HUES6 (cell line): ENCODE results near the gene MAP4K5.
A peak's percentile ranks its signal among the peaks of the same experiment; 100 is the strongest.

Source experiments
- H3K27ac ChIP-seq: 2 replicates; pipeline ENCODE4 v1.7.0; 2013; ENCODE audit warnings: low read depth, mild to moderate bottlenecking, low read length, inconsistent platforms
- H3K27me3 ChIP-seq: 2 replicates; pipeline ENCODE4 v1.6.1; 2013; ENCODE audit warnings: low read length; ENCODE audit not compliant: control insufficient read depth, insufficient read depth
- H3K36me3 ChIP-seq: 2 replicates; pipeline ENCODE4 v1.6.1; 2013; ENCODE audit warnings: low read length; ENCODE audit not compliant: control insufficient read depth, insufficient read depth
- H3K4me1 ChIP-seq: 2 replicates; pipeline ENCODE4 v1.6.1; 2013; ENCODE audit warnings: low read length; ENCODE audit not compliant: control insufficient read depth, insufficient read depth
- H3K4me3 ChIP-seq: 2 replicates; pipeline ENCODE4 v1.5.1; 2013; ENCODE audit warnings: low read depth, low read length
- H3K9ac ChIP-seq: one replicate; pipeline ENCODE4 v1.6.1; 2013; ENCODE audit warnings: mild to moderate bottlenecking, low read length
- H3K9me3 ChIP-seq: 2 replicates; pipeline ENCODE4 v1.6.1; 2013; ENCODE audit warnings: low read depth, low read length; ENCODE audit not compliant: control insufficient read depth, insufficient read depth

Gene MAP4K5

DNA sequence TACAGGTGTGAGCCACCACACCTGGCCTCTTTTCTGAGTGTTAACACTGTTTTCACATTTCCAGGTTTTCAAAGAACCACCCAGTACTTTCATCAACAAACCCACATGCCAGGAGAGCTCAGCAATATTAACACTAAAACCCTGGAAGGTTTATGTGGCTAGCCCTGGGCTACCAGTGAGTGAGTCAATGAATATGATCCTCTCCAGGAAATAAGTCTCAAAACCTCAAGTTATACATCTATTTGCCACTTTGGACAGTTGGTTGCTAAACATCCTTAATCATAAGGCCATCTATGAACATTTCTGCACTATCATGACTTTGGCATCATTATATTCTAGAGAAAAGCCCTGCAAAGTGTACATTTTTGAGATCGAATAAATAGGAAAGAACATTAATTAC lies 129.4 kb downstream of the MAP4K5 start:
- 0 out of 2 replicates have a peak, but pooled peaks cover 2% of the 10 kb centered on the region for H3K27me3 ChIP-seq
- H3K27ac ChIP-seq = no peak overlapping the region

DNA sequence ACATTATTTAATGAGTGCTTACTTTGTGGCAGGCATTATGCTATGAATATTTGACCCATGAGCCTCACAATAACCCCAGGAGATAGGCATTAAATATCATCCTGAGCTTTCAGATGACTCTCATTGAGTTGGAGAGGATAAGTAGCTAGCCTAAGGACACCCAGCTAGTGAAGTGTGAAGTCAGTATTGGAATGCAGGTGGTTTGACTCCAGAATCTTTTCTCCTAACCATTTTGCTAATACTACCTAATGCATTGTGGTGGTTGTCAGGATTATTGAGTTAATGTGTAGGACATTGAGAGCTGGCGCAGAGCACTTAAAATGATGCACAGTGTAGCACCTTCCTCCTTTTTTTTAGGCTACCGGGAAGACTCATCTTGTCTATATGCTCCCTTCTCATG lies 131.9 kb downstream of the MAP4K5 start:
- Histone ChIP-seq H3K27me3 (peaks cover 12% of the 10 kb centered on the region; the same call in 1 of the 2 replicates), H3K27ac (no peak overlapping the region), H3K9me3 (0 out of 2 replicates have a peak, but pooled peaks cover 2% of the 10 kb centered on the region), H3K4me3 (no peak overlapping the region), H3K9ac (no peak overlapping the region), H3K4me1 (peaks cover 17% of the 10 kb centered on the region), H3K36me3 (no peaks in the 10 kb centered on the region)

More for the DNA sequence above, 129.4 kb downstream of the MAP4K5 start:
- Histone ChIP-seq H3K9ac (no peak overlapping the region), H3K36me3 (no peaks in the 10 kb centered on the region), H3K4me1 (peaks cover 8% of the 10 kb centered on the region), H3K9me3 (0 out of 2 replicates have a peak, but pooled peaks cover 2% of the 10 kb centered on the region), H3K4me3 (no peak overlapping the region)

DNA sequence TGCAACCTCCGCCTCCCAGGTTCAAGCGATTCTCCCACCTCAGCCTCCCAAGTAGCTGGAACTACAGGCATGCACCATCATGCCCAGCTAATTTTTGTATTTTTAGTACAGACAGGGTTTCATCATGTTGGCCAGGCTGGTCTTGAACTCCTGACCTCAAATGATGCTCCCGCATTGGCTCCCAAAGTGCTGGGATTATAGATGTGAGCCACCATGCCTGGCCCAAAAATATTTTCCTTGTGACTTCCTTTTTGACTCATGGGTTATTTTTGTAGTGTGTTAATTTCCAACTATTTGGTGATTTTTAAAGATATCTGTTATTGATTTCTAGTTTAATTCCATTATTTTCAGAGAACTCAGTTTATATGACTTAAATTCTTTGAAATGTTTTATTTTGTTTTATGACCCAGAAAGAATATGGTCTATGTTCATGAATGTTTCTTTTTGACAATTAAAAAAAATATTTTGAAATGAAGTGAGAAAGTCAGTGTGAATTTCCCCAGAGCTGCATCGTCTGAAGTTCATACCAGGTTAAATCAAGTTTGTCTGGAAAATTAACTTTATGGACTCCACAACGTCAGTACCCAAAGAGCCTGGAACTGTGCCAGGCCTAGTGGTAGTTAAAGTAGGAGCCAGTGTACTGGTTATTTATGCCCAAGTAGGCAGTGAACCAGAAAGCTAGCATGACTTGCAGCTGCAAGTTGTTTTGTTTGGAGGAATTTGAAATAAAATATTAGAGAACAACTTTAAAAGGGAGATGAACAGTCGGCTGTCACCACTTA lies 132.9 kb downstream of the MAP4K5 start:
- peaks cover 12% of the 10 kb centered on the region; the same call in 1 of the 2 replicates for H3K27me3 ChIP-seq
- no peak overlapping the region for H3K9ac ChIP-seq
- no peaks in the 10 kb centered on the region for H3K9me3 ChIP-seq
- no peaks in the 10 kb centered on the region for H3K36me3 ChIP-seq
- H3K4me1 ChIP-seq = peaks cover 17% of the 10 kb centered on the region
- no peak overlapping the region for H3K4me3 ChIP-seq
- no peak overlapping the region for H3K27ac ChIP-seq

DNA sequence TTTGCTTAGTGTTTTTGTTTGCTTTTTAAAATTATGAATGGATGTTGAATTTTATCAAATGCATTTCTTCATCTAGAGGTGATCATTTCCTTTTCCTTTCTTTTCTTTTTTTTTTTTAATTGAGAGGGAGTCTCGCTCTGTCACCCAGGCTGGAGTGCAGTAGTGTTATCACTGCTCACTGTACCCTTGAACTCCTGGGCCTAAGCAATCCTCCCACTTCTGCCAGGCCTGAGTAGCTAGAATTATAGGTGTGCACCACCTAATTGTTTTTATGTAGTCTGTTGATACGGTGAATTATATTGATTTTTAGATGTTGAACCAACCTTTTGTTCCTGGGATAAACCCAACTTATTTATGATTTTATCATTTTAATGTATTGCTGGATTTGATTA lies 134.2 kb downstream of the MAP4K5 start:
- no peak overlapping the region for H3K9ac ChIP-seq
- no peaks in the 10 kb centered on the region for H3K36me3 ChIP-seq
- peaks cover 13% of the 10 kb centered on the region for H3K4me1 ChIP-seq
- no peak overlapping the region for H3K4me3 ChIP-seq
- no peak overlapping the region for H3K27ac ChIP-seq
- H3K27me3 ChIP-seq = peaks cover 12% of the 10 kb centered on the region; the same call in 1 of the 2 replicates
- no peaks in the 10 kb centered on the region for H3K9me3 ChIP-seq

DNA sequence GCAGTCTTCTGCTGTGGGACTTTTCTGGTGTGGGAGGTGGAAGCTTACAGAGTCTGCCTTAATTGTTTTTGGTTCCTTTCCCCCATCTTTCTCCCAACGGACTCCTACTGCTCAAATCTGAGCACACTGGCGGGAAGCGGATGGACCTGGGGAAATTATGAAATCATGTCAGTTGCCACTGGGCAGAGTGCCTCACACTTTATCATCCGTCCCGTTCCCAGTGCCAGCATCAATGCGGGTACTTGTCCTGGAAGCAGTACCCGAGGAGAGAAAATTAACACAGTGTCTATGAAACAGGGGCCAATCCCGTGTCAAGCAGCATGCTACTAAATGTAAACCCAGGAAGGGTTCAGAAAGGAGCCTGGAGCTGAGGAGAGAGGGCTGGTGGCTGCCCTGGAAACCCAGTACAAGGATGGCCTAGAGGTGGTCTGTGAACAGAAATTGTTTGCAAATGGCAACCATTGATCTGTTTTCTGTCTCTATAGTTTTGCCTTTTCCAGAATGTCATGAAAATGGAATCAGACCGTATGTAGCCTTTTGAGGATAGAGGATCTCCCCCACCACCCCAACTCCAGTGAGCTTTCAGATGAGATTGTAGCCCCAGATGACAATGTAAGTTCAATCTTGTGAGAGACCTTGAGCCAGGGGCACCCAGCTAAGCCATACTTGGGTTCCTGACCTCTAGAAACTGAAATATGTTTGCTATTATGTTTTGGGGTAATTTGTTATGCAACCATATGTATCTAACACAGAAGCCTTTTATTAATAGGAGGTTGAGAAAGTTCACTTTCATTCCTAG lies 134.8 kb downstream of the MAP4K5 start:
- Histone ChIP-seq H3K4me3 (peak overlapping the region; percentile 65), H3K9me3 (no peaks in the 10 kb centered on the region), H3K27me3 (peaks cover 12% of the 10 kb centered on the region; the same call in 1 of the 2 replicates), H3K4me1 (peaks cover 13% of the 10 kb centered on the region), H3K36me3 (no peaks in the 10 kb centered on the region), H3K9ac (peak overlapping the region; percentile 54), H3K27ac (no peak overlapping the region)

DNA sequence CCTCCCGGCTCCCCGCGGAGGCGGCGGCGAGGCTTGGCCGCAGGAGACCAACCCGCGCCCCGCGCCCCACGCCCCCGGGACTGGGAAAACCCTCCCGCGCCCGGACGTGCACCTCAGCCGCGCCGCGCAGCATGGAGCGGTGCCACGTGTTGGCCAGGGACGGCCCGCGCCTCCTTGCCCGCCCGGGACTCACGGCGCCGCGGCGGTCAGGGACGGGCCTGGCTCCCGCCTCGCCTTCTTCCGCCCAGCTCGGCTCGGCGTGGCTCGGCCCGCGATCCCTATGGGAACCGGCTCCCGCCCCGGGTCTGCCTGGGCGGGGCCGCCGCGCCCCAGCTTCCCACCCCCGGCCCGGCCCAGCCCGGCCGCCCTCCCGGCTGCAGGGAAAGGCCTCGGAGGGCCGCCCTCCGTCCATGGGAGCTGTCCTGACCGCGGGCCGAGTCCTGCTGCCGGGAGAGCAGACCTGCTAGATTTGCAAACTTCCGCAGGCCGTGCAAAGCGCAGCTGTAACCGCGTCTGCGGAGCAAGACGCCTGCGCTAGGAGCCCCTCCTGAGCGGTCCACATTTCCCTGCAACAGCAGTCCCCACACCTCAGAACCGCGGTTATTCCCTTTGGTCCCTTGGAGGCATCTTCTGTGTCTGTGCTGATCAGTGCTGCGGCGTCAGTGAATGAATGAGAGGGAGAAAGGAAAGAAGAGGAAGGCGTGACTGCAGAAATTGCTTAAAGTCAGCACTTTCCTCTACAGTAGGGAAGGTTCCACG lies 135.6 kb downstream of the MAP4K5 start, which contains the start of gene CDKL1:
Gene CDKL1 (minus strand): TSS at position 251 of the 759 bp plus-strand sequence. CDS start 1,013 bp downstream, outside the sequence.
- H3K4me3 ChIP-seq = peak within 1 kb of the TSS; percentile 65
- peaks cover 12% of the 10 kb centered on the region; the same call in 1 of the 2 replicates for H3K27me3 ChIP-seq
- peaks cover 13% of the 10 kb centered on the region for H3K4me1 ChIP-seq
- H3K9me3 ChIP-seq = no peaks in the 10 kb centered on the region
- H3K9ac ChIP-seq = peak within 1 kb of the TSS; percentile 54
- H3K36me3 ChIP-seq = no peaks in the 10 kb centered on the region
- H3K27ac ChIP-seq = no peak within 1 kb of the TSS

DNA sequence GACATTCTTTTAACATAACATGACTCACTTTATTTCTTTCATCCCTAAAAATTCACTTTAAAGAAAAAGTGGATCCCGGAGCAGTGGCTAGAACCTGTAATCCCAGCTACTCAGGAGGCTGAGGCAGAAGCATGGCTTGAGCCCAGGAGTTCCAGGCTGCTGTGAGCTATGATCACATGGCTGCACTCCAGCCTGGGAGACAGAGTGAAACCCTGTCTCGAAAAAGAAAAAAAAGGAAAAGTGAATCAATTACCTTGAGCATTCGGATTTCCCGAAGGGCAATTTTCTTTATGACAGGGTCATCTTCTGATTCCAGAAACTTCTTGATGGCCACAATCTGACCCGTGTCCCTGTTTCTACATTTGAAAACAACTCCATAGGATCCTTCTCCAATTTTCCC lies 136.9 kb downstream of the MAP4K5 start:
- peak overlapping the region; percentile 65 for H3K4me3 ChIP-seq
- H3K27ac ChIP-seq = no peak overlapping the region
- no peak overlapping the region for H3K9ac ChIP-seq
- peaks cover 8% of the 10 kb centered on the region for H3K4me1 ChIP-seq
- peaks cover 12% of the 10 kb centered on the region; the same call in 1 of the 2 replicates for H3K27me3 ChIP-seq
- H3K36me3 ChIP-seq = no peaks in the 10 kb centered on the region
- no peaks in the 10 kb centered on the region for H3K9me3 ChIP-seq

DNA sequence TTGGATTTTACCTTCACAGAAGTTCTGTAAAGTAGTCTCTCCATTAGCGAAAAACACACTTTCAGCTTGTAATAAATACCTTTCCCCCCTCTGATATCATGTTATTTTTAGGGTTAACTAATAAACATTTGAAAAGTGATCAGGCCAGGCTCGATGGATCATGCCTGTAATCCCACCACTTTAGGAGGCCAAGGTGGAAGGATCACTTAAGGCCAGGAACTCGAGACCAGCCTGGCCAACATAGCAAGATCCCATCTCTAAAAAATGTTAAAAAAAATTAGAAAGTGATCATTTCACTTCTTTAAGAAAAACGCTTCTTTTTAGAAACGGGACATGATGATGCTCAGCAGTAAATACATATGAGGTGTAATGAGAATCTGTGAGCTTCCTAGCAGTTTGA lies 137.7 kb downstream of the MAP4K5 start:
- no peak overlapping the region for H3K27ac ChIP-seq
- peaks cover 8% of the 10 kb centered on the region for H3K4me1 ChIP-seq
- H3K9me3 ChIP-seq = no peaks in the 10 kb centered on the region
- no peaks in the 10 kb centered on the region for H3K36me3 ChIP-seq
- H3K27me3 ChIP-seq = peaks cover 12% of the 10 kb centered on the region; the same call in 1 of the 2 replicates
- H3K4me3 ChIP-seq = no peak overlapping the region
- no peak overlapping the region for H3K9ac ChIP-seq

DNA sequence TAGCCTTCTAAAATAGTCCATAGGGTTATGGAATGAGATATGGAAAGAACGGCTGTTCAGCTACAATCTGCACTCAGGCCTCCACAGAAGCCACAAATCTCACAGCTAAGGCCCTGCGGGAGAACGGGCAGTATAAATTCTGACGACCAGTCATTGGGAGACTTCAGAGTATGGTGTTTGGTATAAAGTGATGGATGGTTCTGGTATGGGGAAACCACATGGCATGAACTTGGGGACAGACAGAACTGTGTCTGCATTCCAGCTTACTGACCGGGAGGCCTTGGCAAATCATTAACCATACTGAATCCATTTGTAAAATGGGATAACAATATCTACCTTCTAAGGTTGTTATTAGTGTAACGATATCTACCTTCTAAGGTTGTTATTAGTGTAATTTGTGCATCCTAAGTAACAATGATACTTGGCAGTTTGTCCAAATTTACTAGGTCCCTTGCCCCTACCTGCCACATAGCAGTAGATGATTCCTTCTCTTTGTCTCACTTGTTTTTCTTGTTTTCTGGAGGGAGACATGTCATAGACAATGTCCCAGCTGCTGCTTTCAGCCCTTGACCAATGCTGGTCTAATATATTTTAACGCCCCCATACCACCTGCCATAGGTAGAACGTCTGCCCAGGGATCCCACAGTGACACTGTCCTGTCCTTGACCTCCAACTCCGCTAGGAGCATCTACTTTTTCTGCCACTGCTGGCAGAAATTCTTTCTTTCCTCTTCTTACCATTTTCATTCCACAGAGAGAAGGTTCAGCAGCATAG lies 142.5 kb downstream of the MAP4K5 start:
- Histone ChIP-seq H3K27me3 (no peaks in the 10 kb centered on the region), H3K4me3 (no peak overlapping the region), H3K4me1 (peaks cover 7% of the 10 kb centered on the region; the same call in 1 of the 2 replicates), H3K9ac (no peak overlapping the region), H3K36me3 (no peaks in the 10 kb centered on the region), H3K27ac (no peak overlapping the region), H3K9me3 (no peaks in the 10 kb centered on the region)
